Trophoblast cell (in vitro differentiated cells and primary cell): ENCODE data around the gene YIF1B.

ENCODE experiments used
- DNase-seq, 2 donors: peaks; one replicate each; pipeline ENCODE4 v3.0.0-alpha.2; 2016
- H2AFZ ChIP-seq: 2 replicates; pipeline ENCODE4 v1.6.1; 2013; ENCODE audit warnings: low read length, moderate library complexity, mild to moderate bottlenecking; ENCODE audit not compliant: insufficient read depth, poor library complexity
- H2AK5ac ChIP-seq: 2 replicates; pipeline ENCODE4 v1.6.1; 2013; ENCODE audit warnings: mild to moderate bottlenecking, low read length
- H2BK120ac ChIP-seq: 2 replicates; pipeline ENCODE4 v1.6.1; 2013; ENCODE audit warnings: low read length, mild to moderate bottlenecking, moderate library complexity; ENCODE audit not compliant: insufficient read depth, poor library complexity
- H2BK12ac ChIP-seq: 2 replicates; pipeline ENCODE4 v1.6.1; 2013; ENCODE audit warnings: mild to moderate bottlenecking, low read length, moderate library complexity
- H2BK5ac ChIP-seq: 2 replicates; pipeline ENCODE4 v1.6.1; 2013; ENCODE audit warnings: low read length, low read depth, moderate library complexity, mild to moderate bottlenecking; ENCODE audit not compliant: poor library complexity
- H3K14ac ChIP-seq: 2 replicates; pipeline ENCODE4 v1.6.1; 2013; ENCODE audit warnings: mild to moderate bottlenecking, low read length
- H3K18ac ChIP-seq: 2 replicates; pipeline ENCODE4 v1.6.1; 2013; ENCODE audit warnings: mild to moderate bottlenecking, low read length
- H3K23ac ChIP-seq: 2 replicates; pipeline ENCODE4 v1.6.1; 2013; ENCODE audit warnings: low read length
- H3K27ac ChIP-seq: 2 replicates; pipeline ENCODE4 v1.5.1; 2013; ENCODE audit warnings: low read depth, mild to moderate bottlenecking, inconsistent platforms, low read length, moderate library complexity
- H3K27me3 ChIP-seq: 2 replicates; pipeline ENCODE4 v1.6.1; 2013; ENCODE audit warnings: inconsistent platforms, mild to moderate bottlenecking, low read length, moderate library complexity; ENCODE audit not compliant: insufficient read depth
- H3K36me3 ChIP-seq, 2 experiments: 1 replicate in 1 of 2; 2 replicates in 1 of 2; pipeline ENCODE4 v1.6.1; 2013; ENCODE audit warnings: low read length in 2 of 2, mild to moderate bottlenecking in 2 of 2, moderate library complexity in 1 of 2; ENCODE audit not compliant: insufficient read depth in 2 of 2, control insufficient read depth in 1 of 2
- H3K4ac ChIP-seq: 2 replicates; pipeline ENCODE4 v1.6.1; 2013; ENCODE audit warnings: low read depth, mild to moderate bottlenecking, low read length, moderate library complexity
- H3K4me1 ChIP-seq, 2 experiments: 1 replicate in 1 of 2; 2 replicates in 1 of 2; pipeline ENCODE4 v1.6.1; 2013; ENCODE audit warnings: low read length in 2 of 2, mild to moderate bottlenecking in 2 of 2, moderate library complexity in 1 of 2; ENCODE audit not compliant: insufficient read depth in 2 of 2, control insufficient read depth in 1 of 2
- H3K4me2 ChIP-seq: 2 replicates; pipeline ENCODE4 v1.6.1; 2013; ENCODE audit warnings: inconsistent platforms, mild to moderate bottlenecking, low read length, moderate library complexity
- H3K4me3 ChIP-seq: 2 replicates; pipeline ENCODE4 v1.5.1; 2013; ENCODE audit warnings: mild to moderate bottlenecking, low read depth, low read length, inconsistent platforms
- H3K79me1 ChIP-seq: one replicate; pipeline ENCODE4 v1.6.1; 2013; ENCODE audit warnings: low read length
- H3K79me2 ChIP-seq: 2 replicates; pipeline ENCODE4 v1.6.1; 2013; ENCODE audit warnings: low read length, mild to moderate bottlenecking; ENCODE audit not compliant: control insufficient read depth, insufficient read depth, poor library complexity
- H3K9ac ChIP-seq: 2 replicates; pipeline ENCODE4 v1.6.1; 2013; ENCODE audit warnings: mild to moderate bottlenecking, low read length
- H3K9me3 ChIP-seq: 2 replicates; pipeline ENCODE4 v1.6.1; 2013; ENCODE audit warnings: low read depth, mild to moderate bottlenecking, control low read depth, inconsistent platforms, low read length; ENCODE audit not compliant: insufficient read depth
- H4K12ac ChIP-seq: 2 replicates; pipeline ENCODE4 v1.6.1; 2013; ENCODE audit warnings: low read depth, mild to moderate bottlenecking, low read length, moderate library complexity
- H4K8ac ChIP-seq: 2 replicates; pipeline ENCODE4 v1.6.1; 2013; ENCODE audit warnings: low read depth, mild to moderate bottlenecking, low read length, moderate library complexity
- H4K91ac ChIP-seq: one replicate; pipeline ENCODE4 v1.6.1; 2013; ENCODE audit warnings: low read depth, mild to moderate bottlenecking, low read length, moderate library complexity
- WGBS: extraction: QIAGEN DNeasy Blood & Tissue Kit; methylation state at CpG from one replicate; pipeline ENCODE4 v1.1.7; 2013; ENCODE audit warnings: missing lambda C conversion rate; ENCODE audit not compliant: insufficient read length, insufficient coverage; ENCODE audit errors: extremely low coverage; 5-methylcytosine and 5-hydroxymethylcytosine counted together

YIF1B gene

DNA sequence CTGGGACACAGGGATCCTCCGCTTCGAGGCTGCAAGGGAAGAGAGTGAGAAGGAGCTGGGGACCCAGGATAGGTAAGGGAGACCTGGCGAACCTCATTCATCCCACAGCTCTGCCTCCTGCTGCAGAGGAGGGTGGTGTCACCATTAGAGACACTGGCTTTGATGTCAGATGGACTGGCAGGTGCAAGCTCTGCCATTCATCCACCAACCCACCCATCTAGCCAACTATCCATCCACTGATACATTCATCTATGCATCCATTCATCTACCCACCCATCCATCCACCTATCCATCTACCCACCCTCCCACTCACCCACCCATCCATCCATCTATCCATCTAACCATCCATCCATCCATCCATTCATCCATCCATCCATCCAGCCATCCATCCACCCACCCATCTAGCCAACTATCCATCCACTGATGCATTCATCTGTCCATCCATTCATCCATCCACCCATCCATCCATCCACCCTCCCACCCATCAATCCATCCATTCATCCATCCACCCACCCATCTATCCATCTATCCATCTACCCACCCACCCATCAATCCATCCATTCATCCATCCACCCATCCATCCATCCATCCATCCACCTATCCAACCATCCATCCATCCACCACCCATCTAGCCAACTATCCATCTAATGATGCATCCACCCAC is 6.0 kb downstream of the YIF1B start:
- Histone ChIP-seq H2AK5ac (no peak overlapping the region), H3K4me1 (peaks cover 8% of the 10 kb centered on the region in 2 experiments), H3K79me1 (peaks cover 3% of the 10 kb centered on the region), H2BK120ac (no peak overlapping the region), H3K9ac (no peak overlapping the region), H3K36me3 (peaks cover 21 to 27% of the 10 kb centered on the region in 2 experiments), H3K23ac (no peak overlapping the region), H3K27ac (no peak overlapping the region), H4K8ac (no peak overlapping the region), H3K27me3 (no peaks in the 10 kb centered on the region), H2BK5ac (no peak overlapping the region), H4K91ac (no peak overlapping the region), H3K18ac (no peak overlapping the region), H3K4me3 (no peak overlapping the region), H3K4me2 (no peak overlapping the region), H3K79me2 (no peaks in the 10 kb centered on the region), H3K4ac (no peak overlapping the region), H3K14ac (no peak overlapping the region), H2BK12ac (no peak overlapping the region), H4K12ac (no peak overlapping the region), H2AFZ (no peak overlapping the region), H3K9me3 (no peaks in the 10 kb centered on the region)
- WGBS = no CpG with 5 or more reads among the region's 3 CpGs
- DNase-seq = no peak

DNA sequence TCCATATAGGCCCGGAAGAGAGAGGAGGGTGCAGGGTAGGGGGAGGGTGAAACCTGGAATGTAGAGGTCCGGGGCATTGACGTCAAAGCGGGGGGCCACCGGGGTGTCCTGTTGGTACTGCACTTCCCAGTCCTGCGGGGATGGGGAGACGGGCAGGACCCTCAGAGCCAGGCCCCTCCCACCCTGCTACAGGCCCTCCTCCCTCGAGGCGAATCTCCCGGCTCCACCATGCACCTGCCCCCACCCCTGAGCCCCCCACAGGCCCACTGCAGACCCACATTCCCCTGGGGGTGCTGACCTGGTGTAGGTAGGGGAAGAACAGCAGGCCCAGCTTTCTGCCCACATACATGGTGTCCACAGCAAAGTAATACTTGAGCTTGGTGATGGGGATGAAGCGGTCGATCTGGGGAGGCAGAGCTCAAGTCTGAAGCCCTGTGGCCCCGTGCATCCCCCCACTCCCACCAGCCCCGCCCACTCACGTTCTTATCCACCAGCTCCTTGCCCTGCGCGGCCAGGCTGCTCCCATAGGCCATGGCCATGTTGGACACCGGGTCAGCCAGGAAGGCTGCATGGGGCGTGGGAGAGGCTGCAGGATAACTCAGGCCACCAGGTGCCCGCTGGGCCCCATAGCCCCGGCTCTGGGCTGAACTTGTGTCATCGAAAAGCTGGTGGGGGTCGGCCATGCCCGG is 6.7 kb downstream of the YIF1B start:
- Histone ChIP-seq H4K8ac (no peak overlapping the region), H3K4me2 (no peak overlapping the region), H4K91ac (no peak overlapping the region), H3K9ac (no peak overlapping the region), H3K9me3 (no peaks in the 10 kb centered on the region), H3K27ac (no peak overlapping the region), H3K23ac (no peak overlapping the region), H3K79me1 (peaks cover 3% of the 10 kb centered on the region), H3K79me2 (no peaks in the 10 kb centered on the region), H3K4me3 (no peak overlapping the region), H2BK5ac (no peak overlapping the region), H3K4me1 (peaks cover 13 to 14% of the 10 kb centered on the region in 2 experiments), H3K36me3 (peaks cover 21 to 27% of the 10 kb centered on the region in 2 experiments), H3K14ac (no peak overlapping the region), H4K12ac (no peak overlapping the region), H3K18ac (no peak overlapping the region), H2BK12ac (no peak overlapping the region), H2BK120ac (no peak overlapping the region), H3K27me3 (no peaks in the 10 kb centered on the region), H2AK5ac (no peak overlapping the region), H3K4ac (no peak overlapping the region), H2AFZ (no peak overlapping the region)
- no peak for DNase-seq
- no CpG with 5 or more reads among the region's 24 CpGs for WGBS

DNA sequence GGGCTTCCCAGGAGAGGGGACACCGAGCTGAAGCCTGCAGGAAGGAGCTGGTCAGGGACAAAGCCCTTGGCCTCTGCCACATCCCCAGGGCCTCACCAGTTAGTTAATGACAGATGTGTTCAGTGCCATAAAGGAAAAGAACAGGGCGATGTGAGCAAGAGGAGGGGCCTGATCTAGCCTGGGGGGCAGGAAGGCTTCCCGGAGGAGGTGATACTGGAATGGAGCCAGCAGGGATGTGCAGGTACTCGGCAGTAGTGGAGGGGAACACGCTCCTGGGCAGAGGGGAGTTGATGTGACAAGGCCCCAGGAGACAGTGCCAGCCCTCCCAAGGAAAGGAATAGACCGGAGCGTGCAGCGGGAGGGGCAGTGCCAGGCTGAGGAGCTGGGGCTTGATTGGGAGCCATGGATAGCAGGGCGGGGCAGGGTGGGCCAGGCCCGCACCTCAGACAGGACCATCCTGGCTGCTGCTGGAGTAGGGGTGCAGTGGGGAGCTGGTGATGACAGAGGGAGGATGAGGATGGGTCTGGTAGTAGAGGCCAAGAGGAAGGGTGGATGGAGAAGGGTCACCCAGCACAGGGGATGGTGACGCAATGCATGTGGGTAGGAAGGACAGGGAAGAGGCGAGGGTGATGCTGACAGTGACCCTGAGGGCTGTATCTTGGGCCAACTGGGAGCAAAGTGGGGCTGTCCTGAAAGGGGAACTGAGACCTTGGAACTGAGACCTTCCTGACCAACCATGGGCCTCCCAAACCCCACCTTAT is 7.6 kb downstream of the YIF1B start:
- Histone ChIP-seq H4K12ac (no peak overlapping the region), H4K8ac (no peak overlapping the region), H3K18ac (no peak overlapping the region), H3K27ac (no peak overlapping the region), H3K27me3 (no peaks in the 10 kb centered on the region), H3K9me3 (no peaks in the 10 kb centered on the region), H2BK12ac (no peak overlapping the region), H2BK5ac (no peak overlapping the region), H3K36me3 (peaks cover 21 to 27% of the 10 kb centered on the region in 2 experiments), H4K91ac (no peak overlapping the region), H3K4me2 (no peak overlapping the region), H3K79me1 (peaks cover 5% of the 10 kb centered on the region), H2AFZ (no peak overlapping the region), H3K4ac (no peak overlapping the region), H3K14ac (no peak overlapping the region), H3K23ac (no peak overlapping the region), H2BK120ac (no peak overlapping the region), H3K4me3 (no peak overlapping the region), H3K4me1 (peaks cover 17 to 20% of the 10 kb centered on the region in 2 experiments), H2AK5ac (no peak overlapping the region), H3K9ac (no peak overlapping the region), H3K79me2 (no peaks in the 10 kb centered on the region)
- DNase-seq = no peak
- WGBS = no CpG with 5 or more reads among the region's 12 CpGs

GRCh38 chr19:38307597-38307996 is 8.2 kb downstream of the YIF1B start:
- Histone ChIP-seq H3K27me3 (no peaks in the 10 kb centered on the region), H3K23ac (no peak overlapping the region), H3K79me1 (peaks cover 5% of the 10 kb centered on the region), H3K4me3 (no peak overlapping the region), H2BK12ac (no peak overlapping the region), H4K91ac (no peak overlapping the region), H2AFZ (no peak overlapping the region), H3K27ac (no peak overlapping the region), H3K18ac (no peak overlapping the region), H3K79me2 (no peaks in the 10 kb centered on the region), H3K14ac (no peak overlapping the region), H4K8ac (no peak overlapping the region), H3K36me3 (peaks cover 21 to 27% of the 10 kb centered on the region in 2 experiments), H3K4me2 (no peak overlapping the region), H4K12ac (no peak overlapping the region), H3K4ac (no peak overlapping the region), H2BK5ac (no peak overlapping the region), H2AK5ac (no peak overlapping the region), H3K9ac (no peak overlapping the region), H2BK120ac (no peak overlapping the region), H3K9me3 (no peaks in the 10 kb centered on the region), H3K4me1 (peaks cover 17 to 20% of the 10 kb centered on the region in 2 experiments)
- WGBS = no CpG with 5 or more reads among the region's 8 CpGs
- no peak for DNase-seq
